Measurements from ENCODE around the gene TMEM131.
"Not testable (repeated sequence)": the region's sequence is repeated elsewhere in the genome, so short reads cannot be mapped to it uniquely, and the experiment has no call there.

Gene TMEM131

DNA sequence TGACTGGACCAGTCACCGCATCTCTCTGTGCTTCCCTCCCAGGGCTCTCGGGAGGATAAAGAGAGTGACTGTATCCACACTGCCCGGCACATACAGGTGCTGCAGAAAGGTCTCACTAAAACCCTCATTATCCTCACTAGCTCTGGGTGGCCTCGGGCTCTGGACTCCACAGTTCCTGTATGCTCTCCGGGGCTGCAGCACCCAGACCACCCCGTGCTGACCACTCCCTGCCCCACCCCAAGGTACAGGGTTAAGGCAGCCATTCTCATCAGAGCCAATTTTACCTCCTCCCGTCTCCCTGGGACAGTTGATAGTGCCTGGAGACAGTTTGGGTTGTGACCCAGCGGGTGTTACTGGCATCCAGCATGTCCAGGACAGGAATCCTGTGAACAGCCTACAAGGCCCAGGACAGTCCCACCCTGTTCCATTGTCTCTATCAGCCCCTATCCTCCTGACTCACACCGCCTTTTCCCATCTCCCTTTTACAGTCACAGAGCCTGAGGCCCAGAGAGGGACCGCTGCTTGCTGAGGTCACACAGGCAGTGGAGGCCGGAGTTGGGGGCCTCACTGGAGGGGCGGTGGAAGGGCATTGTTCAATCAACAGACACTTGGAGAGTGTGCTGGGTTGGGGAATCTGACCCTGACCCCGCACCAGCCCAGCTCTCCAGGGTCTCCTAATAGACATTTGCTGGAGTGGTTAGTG lies 280.6 kb downstream of the TMEM131 start:
- Mint-ChIP-seq H3K36me3 (ENCODE audit: low read depth) (no peaks in the 10 kb centered on the region), H3K9me3 (no peaks in the 10 kb centered on the region), H3K27ac (peak overlapping the region; percentile 42), H3K4me1 (peaks cover 86% of the 10 kb centered on the region), H3K4me3 (no peak overlapping the region), H3K27me3 (ENCODE audit: low read depth, poor library complexity) (peaks cover 9% of the 10 kb centered on the region)
- no peak for DNase-seq
- TF ChIP-seq, protein P1, sequence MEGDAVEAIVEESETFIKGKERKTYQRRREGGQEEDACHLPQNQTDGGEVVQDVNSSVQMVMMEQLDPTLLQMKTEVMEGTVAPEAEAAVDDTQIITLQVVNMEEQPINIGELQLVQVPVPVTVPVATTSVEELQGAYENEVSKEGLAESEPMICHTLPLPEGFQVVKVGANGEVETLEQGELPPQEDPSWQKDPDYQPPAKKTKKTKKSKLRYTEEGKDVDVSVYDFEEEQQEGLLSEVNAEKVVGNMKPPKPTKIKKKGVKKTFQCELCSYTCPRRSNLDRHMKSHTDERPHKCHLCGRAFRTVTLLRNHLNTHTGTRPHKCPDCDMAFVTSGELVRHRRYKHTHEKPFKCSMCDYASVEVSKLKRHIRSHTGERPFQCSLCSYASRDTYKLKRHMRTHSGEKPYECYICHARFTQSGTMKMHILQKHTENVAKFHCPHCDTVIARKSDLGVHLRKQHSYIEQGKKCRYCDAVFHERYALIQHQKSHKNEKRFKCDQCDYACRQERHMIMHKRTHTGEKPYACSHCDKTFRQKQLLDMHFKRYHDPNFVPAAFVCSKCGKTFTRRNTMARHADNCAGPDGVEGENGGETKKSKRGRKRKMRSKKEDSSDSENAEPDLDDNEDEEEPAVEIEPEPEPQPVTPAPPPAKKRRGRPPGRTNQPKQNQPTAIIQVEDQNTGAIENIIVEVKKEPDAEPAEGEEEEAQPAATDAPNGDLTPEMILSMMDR (IDR thresholded peaks at IDR 0.05) = no peak

DNA sequence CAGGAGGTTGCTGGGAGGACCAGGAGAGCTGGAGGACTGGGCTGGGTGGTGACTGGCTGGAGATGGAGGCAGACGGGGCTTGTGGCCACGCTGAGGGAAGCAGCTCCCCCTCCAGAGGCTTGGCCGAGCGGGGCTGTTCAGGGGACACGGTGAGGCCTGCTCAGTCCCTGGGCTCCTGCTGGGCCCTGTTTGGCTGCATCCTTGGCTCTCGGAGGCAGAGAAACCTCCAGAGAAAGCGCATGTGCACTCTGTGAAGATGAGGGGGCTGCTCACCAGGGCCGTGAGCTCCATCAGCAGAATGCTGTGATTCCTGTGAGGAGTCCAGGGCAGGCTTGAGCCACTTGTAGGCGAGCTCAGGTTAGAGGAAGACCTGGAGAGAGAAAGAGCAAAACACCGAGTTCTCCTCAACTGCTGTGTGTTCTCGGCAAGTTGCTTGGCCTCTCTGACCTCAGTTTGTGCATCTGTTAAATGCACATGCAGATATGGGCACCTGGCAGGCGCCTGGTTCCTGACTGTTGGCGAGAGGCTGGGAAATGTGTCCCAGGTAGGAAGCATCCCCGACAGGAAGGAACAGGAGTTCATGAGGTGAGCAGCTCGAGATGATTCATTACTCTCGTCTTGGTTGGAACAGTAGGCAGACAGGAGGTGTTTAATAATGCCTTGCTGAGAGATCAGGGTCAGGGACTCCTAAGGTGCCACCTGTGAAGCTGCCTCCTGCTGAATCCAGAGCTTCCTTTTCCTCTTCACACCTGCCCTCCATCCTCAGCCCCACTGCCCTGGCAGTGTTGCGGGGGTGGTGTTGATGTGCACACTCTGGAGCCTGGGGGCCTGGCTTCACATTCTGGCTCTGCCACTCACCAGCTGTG lies 281.4 kb downstream of the TMEM131 start:
- TF ChIP-seq, protein P1 (IDR thresholded peaks at IDR 0.05) = no peak
- H3K27ac Mint-ChIP-seq = no peak overlapping the region
- H3K9me3 Mint-ChIP-seq = no peaks in the 10 kb centered on the region
- peaks cover 7% of the 10 kb centered on the region for H3K27me3 Mint-ChIP-seq (ENCODE audit: low read depth, poor library complexity)
- no peak overlapping the region for H3K4me3 Mint-ChIP-seq
- peaks cover 82% of the 10 kb centered on the region for H3K4me1 Mint-ChIP-seq
- no peaks in the 10 kb centered on the region for H3K36me3 Mint-ChIP-seq (ENCODE audit: low read depth)
- DNase-seq = no peak

DNA sequence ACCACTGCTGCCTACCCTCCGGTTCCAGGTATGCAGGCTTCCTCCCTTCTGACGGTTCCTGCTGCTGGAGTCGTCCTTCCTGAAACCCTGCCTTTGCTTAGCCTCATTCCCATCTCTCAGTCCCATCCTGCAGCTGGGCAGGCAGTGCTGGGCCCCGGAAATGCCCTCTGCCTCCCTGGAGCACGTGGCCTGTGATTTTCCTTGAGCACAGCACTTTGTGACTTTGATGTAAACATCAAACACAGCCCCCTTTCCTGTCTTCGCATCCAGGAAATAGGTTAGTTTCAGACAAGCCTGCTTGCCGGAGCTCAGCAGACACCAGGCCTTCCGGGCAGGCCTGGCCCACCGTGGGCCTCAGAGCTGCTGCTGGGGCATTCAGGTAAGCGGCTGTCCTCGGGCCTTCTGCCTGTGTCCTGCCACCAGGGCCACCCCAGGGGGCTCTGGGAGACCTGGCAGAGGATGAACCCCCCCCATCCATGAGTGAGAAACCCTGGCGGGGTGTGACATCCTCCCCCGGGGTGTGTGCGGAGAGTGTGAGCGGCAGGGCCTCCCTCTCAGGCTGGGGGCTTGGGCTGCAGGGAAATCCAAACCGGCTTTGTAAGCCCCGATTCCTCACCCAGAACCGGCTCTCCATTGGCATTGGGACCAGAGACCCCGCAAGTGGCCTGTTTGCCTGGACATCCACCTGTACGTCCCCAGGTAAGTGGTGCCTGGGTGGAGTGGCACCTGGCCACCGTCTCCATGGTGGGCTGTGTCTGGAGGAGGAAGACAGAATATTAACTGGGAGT lies 282.3 kb downstream of the TMEM131 start, which contains the start of gene ZAP70:
ZAP70 (plus strand) TSS at position 281 of the 788 bp plus-strand sequence. CDS start 10,461 bp downstream, outside the sequence.
- TF ChIP-seq, protein P1 (IDR thresholded peaks at IDR 0.05) = no peak
- H3K27ac Mint-ChIP-seq = peak within 1 kb of the TSS; percentile 96
- no peak within 1 kb of the TSS for H3K4me3 Mint-ChIP-seq
- no peaks in the 10 kb centered on the region for H3K9me3 Mint-ChIP-seq
- peaks cover 74% of the 10 kb centered on the region for H3K4me1 Mint-ChIP-seq
- no peak for DNase-seq
- H3K27me3 Mint-ChIP-seq (ENCODE audit: low read depth, poor library complexity) = peaks cover 3% of the 10 kb centered on the region
- no peaks in the 10 kb centered on the region for H3K36me3 Mint-ChIP-seq (ENCODE audit: low read depth)

DNA sequence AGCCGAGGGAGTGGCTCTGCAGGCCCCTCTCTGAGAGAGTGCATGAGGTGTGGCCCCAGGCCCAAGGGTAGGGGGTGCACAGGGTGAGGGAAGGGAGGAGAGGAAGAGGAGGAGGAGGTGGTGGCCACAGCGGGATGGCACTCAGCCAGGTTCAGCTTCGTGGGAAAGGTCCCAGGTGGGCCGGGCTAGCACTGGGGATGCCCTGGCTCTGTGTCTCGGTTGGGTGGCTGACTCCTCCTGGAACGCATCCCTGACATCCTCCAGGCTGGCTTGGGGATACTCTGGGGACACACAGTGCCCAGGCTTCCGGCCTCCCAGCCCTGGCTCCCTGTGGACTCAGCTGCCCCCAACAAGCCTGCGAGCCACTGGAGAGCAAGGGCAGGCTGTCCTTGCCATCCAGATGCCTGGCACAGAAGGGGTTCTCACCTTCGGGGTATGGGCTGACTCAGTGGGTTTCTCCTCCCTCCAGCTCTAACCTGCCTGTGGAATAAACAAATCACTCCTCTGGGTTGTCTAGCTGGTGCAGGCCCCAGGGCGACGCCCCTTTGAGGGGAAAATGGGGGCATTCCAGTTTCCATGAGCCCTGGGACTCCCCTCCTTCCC lies 283.0 kb downstream of the TMEM131 start:
- no peaks in the 10 kb centered on the region for H3K36me3 Mint-ChIP-seq (ENCODE audit: low read depth)
- H3K9me3 Mint-ChIP-seq = no peaks in the 10 kb centered on the region
- no peak for DNase-seq
- H3K4me3 Mint-ChIP-seq = no peak overlapping the region
- TF ChIP-seq, protein P1 (IDR thresholded peaks at IDR 0.05) = no peak
- H3K27me3 Mint-ChIP-seq (ENCODE audit: low read depth, poor library complexity) = peaks cover 3% of the 10 kb centered on the region
- H3K27ac Mint-ChIP-seq = no peak overlapping the region
- H3K4me1 Mint-ChIP-seq = peaks cover 67% of the 10 kb centered on the region

DNA sequence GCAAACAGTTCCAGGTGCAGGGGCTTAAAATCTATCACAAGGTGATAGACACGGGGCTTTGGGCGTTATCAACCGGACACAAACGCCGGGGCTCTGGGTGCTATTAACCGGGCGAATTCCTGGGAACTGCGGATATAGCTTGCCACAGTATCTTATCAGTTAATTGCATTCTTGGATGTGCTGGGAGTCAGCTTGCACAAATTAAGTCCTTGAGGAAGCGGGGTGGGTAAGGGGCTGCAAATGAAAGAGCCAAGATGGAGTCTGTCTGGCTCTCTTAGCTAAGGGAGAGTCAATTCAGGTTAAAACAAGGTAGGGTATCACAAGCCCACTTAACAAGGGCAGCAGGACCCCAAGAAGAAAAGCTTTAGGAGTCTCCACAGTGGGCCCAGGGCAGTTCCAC lies 283.6 kb downstream of the TMEM131 start:
- H3K27ac Mint-ChIP-seq = peak overlapping the region; percentile 50
- not testable (repeated sequence) for H3K36me3 Mint-ChIP-seq (ENCODE audit: low read depth); H3K27me3 Mint-ChIP-seq (ENCODE audit: low read depth, poor library complexity); H3K4me3 Mint-ChIP-seq; H3K9me3 Mint-ChIP-seq; DNase-seq
- H3K4me1 Mint-ChIP-seq = peaks cover 61% of the 10 kb centered on the region

DNA sequence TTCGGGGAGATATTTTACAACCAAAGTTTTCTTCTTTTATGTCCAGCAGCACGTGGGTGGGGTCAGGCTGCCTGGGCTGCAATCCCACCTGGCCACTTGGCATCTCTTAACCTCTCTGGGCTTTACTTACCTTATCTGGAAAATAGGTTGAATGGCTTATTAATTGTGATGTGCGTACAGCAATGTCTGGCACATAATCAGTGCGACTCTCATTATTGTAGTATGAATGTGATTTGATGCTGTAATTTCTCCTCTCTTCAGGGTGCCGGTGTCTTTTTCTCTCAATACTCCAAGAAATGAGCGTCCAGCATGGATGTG lies 284.4 kb downstream of the TMEM131 start:
- H3K27me3 Mint-ChIP-seq (ENCODE audit: low read depth, poor library complexity) = peaks cover 5% of the 10 kb centered on the region
- no peaks in the 10 kb centered on the region for H3K9me3 Mint-ChIP-seq
- TF ChIP-seq, protein P1 (IDR thresholded peaks at IDR 0.05) = no peak
- no peak overlapping the region for H3K4me3 Mint-ChIP-seq
- no peak overlapping the region for H3K27ac Mint-ChIP-seq
- no peak for DNase-seq
- H3K4me1 Mint-ChIP-seq = peaks cover 53% of the 10 kb centered on the region
- no peaks in the 10 kb centered on the region for H3K36me3 Mint-ChIP-seq (ENCODE audit: low read depth)

Data from nephron progenitor cell (in vitro differentiated cells).